ENCODE data around the gene ZCCHC24.

The ZCCHC24 gene

GRCh38 chr10:79385392-79385795 is 60.0 kb downstream of the ZCCHC24 start:
- TF ChIP-seq CTCF (IDR thresholded peaks at IDR 0.05; ENCODE audit: poor library complexity, severe bottlenecking), result no peak
- Histone ChIP-seq H3K27ac (ENCODE audit: poor library complexity, severe bottlenecking) (no peak overlapping the region), H3K27me3 (ENCODE audit: insufficient read depth, poor library complexity, severe bottlenecking) (no peaks in the 10 kb centered on the region), H3K4me1 (ENCODE audit: insufficient read depth, poor library complexity, severe bottlenecking) (no peaks in the 10 kb centered on the region), H3K36me3 (ENCODE audit: low read depth) (no peaks in the 10 kb centered on the region), H3K9me3 (ENCODE audit: severe bottlenecking) (no peaks in the 10 kb centered on the region), H3K4me3 (ENCODE audit: severe bottlenecking) (no peak overlapping the region)
- DNase-seq (ENCODE audit: low spot score) (no peak), ATAC-seq (ENCODE audit: low read depth) (no peak)

GRCh38 chr10:79384773-79385391 is 60.5 kb downstream of the ZCCHC24 start:
- Histone ChIP-seq H3K36me3 (ENCODE audit: low read depth) (no peaks in the 10 kb centered on the region), H3K4me1 (ENCODE audit: insufficient read depth, poor library complexity, severe bottlenecking) (no peaks in the 10 kb centered on the region), H3K9me3 (ENCODE audit: severe bottlenecking) (no peaks in the 10 kb centered on the region), H3K27me3 (ENCODE audit: insufficient read depth, poor library complexity, severe bottlenecking) (no peaks in the 10 kb centered on the region), H3K27ac (ENCODE audit: poor library complexity, severe bottlenecking) (no peak overlapping the region), H3K4me3 (ENCODE audit: severe bottlenecking) (no peak overlapping the region)
- DNase-seq (ENCODE audit: low spot score) (peak; percentile 23), ATAC-seq (ENCODE audit: low read depth) (no peak)
- no peak for TF ChIP-seq CTCF (IDR thresholded peaks at IDR 0.05; ENCODE audit: poor library complexity, severe bottlenecking)

- no peaks in the 10 kb centered on the region for H3K4me1 ChIP-seq (ENCODE audit: insufficient read depth, poor library complexity, severe bottlenecking)
- H3K4me3 ChIP-seq (ENCODE audit: severe bottlenecking), result no peak overlapping the region
- no peaks in the 10 kb centered on the region for H3K9me3 ChIP-seq (ENCODE audit: severe bottlenecking)
- no peaks in the 10 kb centered on the region for H3K36me3 ChIP-seq (ENCODE audit: low read depth)
- no peak overlapping the region for H3K27ac ChIP-seq (ENCODE audit: poor library complexity, severe bottlenecking)
- no peak for TF ChIP-seq CTCF (IDR thresholded peaks at IDR 0.05; ENCODE audit: poor library complexity, severe bottlenecking)
- ATAC-seq (ENCODE audit: low read depth), result no peak
- DNase-seq (ENCODE audit: low spot score), result peak; percentile 43
- no peaks in the 10 kb centered on the region for H3K27me3 ChIP-seq (ENCODE audit: insufficient read depth, poor library complexity, severe bottlenecking)
Observed at GRCh38 chr10:79383974-79384606, 61.3 kb downstream of the ZCCHC24 start.

GRCh38 chr10:79382491-79382941 is 62.9 kb downstream of the ZCCHC24 start:
- ATAC-seq (ENCODE audit: low read depth), result no peak

More at GRCh38 chr10:79382491-79382941, 62.9 kb downstream of the ZCCHC24 start:
- H3K4me3 ChIP-seq (ENCODE audit: severe bottlenecking), result no peak overlapping the region
- no peak overlapping the region for H3K27ac ChIP-seq (ENCODE audit: poor library complexity, severe bottlenecking)
- H3K4me1 ChIP-seq (ENCODE audit: insufficient read depth, poor library complexity, severe bottlenecking), result no peaks in the 10 kb centered on the region
- no peaks in the 10 kb centered on the region for H3K36me3 ChIP-seq (ENCODE audit: low read depth)
- H3K27me3 ChIP-seq (ENCODE audit: insufficient read depth, poor library complexity, severe bottlenecking), result no peaks in the 10 kb centered on the region
- H3K9me3 ChIP-seq (ENCODE audit: severe bottlenecking), result no peaks in the 10 kb centered on the region
- DNase-seq (ENCODE audit: low spot score), result peak; percentile 45
- no peak for TF ChIP-seq CTCF (IDR thresholded peaks at IDR 0.05; ENCODE audit: poor library complexity, severe bottlenecking)

Measured in RWPE2 (cell line).